ENCODE measurements around the gene TIMM44.

DNA sequence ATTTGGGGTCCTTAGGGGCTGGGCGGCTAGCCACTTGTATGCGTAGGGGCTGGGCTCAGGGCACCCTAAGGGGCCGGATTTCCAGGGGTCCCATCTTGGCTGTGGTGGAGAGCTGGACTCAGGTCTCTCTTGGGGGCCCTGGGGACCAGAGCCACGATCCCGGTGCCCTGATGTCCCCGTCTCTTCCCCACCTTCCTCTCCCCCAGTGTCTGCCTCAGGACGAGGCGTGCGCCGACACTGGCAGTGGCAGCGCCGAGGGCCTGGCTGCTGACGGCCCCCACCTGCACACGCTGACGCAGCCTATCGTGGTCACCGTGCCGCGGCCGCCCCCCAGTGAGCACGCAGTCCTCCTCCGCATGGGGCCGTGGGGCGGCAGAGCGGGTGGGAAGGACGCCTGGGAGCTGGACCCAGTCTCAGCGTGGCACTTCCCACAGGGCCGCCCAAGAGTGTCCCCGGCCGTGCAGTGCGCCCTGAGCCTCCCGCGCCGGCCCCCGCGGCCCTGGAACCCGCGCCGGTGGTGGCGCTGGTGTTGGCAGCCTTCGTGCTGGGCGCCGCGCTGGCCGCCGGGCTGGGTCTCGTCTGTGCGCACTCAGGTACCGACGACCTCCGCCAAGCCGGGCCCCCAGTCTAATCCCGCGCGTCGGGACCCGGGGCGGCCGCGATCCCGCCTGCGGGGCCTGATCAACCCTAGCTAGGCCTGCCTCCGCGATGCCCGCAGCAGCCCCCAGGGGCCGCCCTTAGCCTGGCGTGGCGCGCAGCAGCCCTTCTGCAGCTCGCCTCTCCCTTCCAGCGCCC, 26.0 kb downstream of the TIMM44 start:
- TF ChIP-seq, protein P1, sequence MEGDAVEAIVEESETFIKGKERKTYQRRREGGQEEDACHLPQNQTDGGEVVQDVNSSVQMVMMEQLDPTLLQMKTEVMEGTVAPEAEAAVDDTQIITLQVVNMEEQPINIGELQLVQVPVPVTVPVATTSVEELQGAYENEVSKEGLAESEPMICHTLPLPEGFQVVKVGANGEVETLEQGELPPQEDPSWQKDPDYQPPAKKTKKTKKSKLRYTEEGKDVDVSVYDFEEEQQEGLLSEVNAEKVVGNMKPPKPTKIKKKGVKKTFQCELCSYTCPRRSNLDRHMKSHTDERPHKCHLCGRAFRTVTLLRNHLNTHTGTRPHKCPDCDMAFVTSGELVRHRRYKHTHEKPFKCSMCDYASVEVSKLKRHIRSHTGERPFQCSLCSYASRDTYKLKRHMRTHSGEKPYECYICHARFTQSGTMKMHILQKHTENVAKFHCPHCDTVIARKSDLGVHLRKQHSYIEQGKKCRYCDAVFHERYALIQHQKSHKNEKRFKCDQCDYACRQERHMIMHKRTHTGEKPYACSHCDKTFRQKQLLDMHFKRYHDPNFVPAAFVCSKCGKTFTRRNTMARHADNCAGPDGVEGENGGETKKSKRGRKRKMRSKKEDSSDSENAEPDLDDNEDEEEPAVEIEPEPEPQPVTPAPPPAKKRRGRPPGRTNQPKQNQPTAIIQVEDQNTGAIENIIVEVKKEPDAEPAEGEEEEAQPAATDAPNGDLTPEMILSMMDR (IDR thresholded peaks at IDR 0.05 in 4 of 5, conservative IDR thresholded peaks at IDR 0.05 in 1 of 5), result peak in 4 of 5 experiments; percentile 19 to 52 (median 36)
- no peak for TF ChIP-seq POLR2A (IDR thresholded peaks at IDR 0.05)

Measured in gastrocnemius medialis (tissue), 4 donors.